Measurements from ENCODE around the gene PRDM15. TPM values are rescaled to one million over a fixed set of nuclear protein-coding genes. Genes with fewer than 3 reads are reported as not detected.

The PRDM15 gene
- total RNA-seq, 1 experiment from 2014 or later = 16.7 TPM

DNA sequence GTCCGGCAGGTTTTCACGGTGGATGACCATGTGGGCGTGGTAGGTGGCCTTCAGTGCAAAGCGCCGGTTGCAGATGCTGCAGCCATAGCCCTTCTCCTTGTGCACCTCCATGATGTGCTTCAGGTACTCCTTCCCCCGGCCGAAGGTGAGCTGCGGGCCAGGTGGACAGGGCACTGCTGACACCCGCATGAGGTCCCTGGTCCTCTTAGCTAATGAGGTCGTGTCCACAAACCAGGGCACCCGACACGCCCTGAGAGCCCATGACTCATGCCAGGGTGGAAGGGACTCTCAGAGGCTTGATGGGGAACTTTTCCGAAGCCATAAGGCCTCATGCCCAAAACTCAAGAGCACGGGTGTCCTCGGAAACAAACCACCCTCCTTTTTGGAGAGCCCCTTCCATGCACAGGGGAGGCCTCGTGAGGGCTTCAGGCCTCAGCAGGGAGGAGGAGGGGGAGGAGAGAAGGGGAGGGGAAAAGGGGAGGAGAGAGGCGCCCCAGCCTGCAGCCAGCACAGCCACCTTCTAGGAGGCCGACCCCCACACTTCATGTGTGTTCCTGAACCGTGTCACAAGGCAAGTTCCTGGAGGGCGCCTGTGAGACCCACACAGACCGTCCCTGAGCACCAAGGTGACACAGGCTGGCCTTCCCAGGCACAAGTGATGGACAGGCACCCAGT, 57.9 kb downstream of the PRDM15 start:
- H3K4me1 ChIP-seq (ENCODE audit: insufficient read depth, low read length, poor library complexity, severe bottlenecking) = peaks cover 5% of the 10 kb centered on the region
- TF ChIP-seq, protein P1, sequence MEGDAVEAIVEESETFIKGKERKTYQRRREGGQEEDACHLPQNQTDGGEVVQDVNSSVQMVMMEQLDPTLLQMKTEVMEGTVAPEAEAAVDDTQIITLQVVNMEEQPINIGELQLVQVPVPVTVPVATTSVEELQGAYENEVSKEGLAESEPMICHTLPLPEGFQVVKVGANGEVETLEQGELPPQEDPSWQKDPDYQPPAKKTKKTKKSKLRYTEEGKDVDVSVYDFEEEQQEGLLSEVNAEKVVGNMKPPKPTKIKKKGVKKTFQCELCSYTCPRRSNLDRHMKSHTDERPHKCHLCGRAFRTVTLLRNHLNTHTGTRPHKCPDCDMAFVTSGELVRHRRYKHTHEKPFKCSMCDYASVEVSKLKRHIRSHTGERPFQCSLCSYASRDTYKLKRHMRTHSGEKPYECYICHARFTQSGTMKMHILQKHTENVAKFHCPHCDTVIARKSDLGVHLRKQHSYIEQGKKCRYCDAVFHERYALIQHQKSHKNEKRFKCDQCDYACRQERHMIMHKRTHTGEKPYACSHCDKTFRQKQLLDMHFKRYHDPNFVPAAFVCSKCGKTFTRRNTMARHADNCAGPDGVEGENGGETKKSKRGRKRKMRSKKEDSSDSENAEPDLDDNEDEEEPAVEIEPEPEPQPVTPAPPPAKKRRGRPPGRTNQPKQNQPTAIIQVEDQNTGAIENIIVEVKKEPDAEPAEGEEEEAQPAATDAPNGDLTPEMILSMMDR (conservative IDR thresholded peaks at IDR 0.05; ENCODE audit: low read depth, low read length) = no peak
- TF ChIP-seq EZH2 (IDR thresholded peaks at IDR 0.05; ENCODE audit: borderline replicate concordance, low read depth, low read length, poor library complexity, severe bottlenecking) = no peak
- H3K4me3 ChIP-seq (ENCODE audit: low read depth, low read length, poor library complexity, severe bottlenecking) = no peak overlapping the region
- CTCF ChIA-PET = no interaction called here
- no peak overlapping the region for H3K27ac ChIP-seq (ENCODE audit: low read depth, low read length, poor library complexity, severe bottlenecking)
- no peaks in the 10 kb centered on the region for H3K9me3 ChIP-seq (ENCODE audit: low read depth, low read length, poor library complexity, severe bottlenecking)
- H3K36me3 ChIP-seq (ENCODE audit: insufficient read depth, low read length, poor library complexity, severe bottlenecking) = no peaks in the 10 kb centered on the region
- BruUV-seq (replicated peaks) = no TSS peak
- POLR2A ChIA-PET (ENCODE audit: low non-redundant PET) = no interaction called here
- intact Hi-C loops (cut with micrococcal nuclease; ENCODE audit: unreplicated experiment) = no loop called here
- no peaks in the 10 kb centered on the region for H3K27me3 ChIP-seq (replicated peaks; ENCODE audit: insufficient read depth, low read depth, low read length, poor library complexity)
- DNase-seq (ENCODE audit: low spot score) = no peak

DNA sequence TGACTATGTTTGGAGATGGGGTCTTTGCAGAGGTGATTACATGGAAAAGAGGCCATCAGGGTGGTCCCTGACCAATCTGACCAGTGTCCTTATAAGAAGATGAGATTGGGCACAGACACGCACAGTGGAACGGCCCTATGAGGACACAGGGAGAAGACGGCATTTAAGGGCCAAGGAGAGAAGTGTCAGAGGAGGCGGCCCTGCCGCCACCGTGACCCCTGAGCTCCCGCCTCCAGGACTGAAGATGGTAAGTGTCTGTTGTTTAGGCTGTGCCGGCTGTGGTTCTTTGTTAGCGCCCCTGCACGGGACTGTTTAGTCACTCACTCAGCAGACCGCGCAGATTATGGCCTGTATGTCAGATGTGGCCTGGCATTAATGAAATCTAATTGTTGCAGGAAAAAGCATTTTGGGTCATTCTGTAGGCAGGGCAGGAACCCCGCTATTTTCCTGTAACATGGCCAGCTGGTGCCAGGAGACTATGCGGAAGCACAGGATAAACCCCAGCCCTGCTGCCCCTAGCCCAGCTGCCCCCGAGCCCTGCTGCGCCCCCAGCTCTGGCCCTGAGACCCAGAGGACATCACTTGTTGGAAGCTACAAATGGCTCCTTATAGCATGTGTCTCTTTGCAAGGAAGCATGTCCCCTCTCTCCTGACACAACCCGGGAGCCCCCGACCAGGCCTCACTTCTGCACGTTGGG, 58.6 kb downstream of the PRDM15 start:
- Histone ChIP-seq H3K4me1 (ENCODE audit: insufficient read depth, low read length, poor library complexity, severe bottlenecking) (peaks cover 5% of the 10 kb centered on the region), H3K9me3 (ENCODE audit: low read depth, low read length, poor library complexity, severe bottlenecking) (no peaks in the 10 kb centered on the region), H3K4me3 (ENCODE audit: low read depth, low read length, poor library complexity, severe bottlenecking) (no peak overlapping the region), H3K36me3 (ENCODE audit: insufficient read depth, low read length, poor library complexity, severe bottlenecking) (no peaks in the 10 kb centered on the region), H3K27me3 (replicated peaks; ENCODE audit: insufficient read depth, low read depth, low read length, poor library complexity) (no peaks in the 10 kb centered on the region), H3K27ac (ENCODE audit: low read depth, low read length, poor library complexity, severe bottlenecking) (no peak overlapping the region)
- BruUV-seq (replicated peaks) = no TSS peak
- DNase-seq (ENCODE audit: low spot score) = no peak
- CTCF ChIA-PET = no interaction called here
- TF ChIP-seq EZH2 (IDR thresholded peaks at IDR 0.05; ENCODE audit: borderline replicate concordance, low read depth, low read length, poor library complexity, severe bottlenecking) = no peak
- TF ChIP-seq, protein P1 (conservative IDR thresholded peaks at IDR 0.05; ENCODE audit: low read depth, low read length) = no peak
- POLR2A ChIA-PET (ENCODE audit: low non-redundant PET) = no interaction called here
- intact Hi-C loops (cut with micrococcal nuclease; ENCODE audit: unreplicated experiment) = no loop called here

DNA sequence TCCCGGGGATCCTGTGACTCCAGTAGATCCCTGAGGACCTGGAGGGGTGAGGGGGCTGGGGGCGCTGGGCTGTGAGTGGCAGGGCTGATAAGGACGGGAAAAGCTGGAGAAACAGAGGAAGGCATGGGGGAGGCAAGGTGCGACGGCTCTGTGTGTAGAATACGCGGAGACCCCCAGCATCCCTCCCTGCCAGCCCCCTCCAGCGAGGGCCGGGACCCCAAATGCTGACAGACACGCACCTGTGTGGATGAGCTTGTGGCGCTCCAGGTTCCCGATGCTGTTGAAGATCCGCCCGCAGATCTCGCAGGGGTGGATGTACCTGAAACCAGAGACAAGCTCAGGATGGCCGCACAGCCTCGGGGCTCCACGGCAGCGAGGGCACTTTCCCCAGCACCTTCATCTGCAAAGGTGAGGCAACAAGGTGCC, 59.3 kb downstream of the PRDM15 start:
- ChIA-PET CTCF (no interaction called here), POLR2A (ENCODE audit: low non-redundant PET) (no interaction called here)
- no peaks in the 10 kb centered on the region for H3K36me3 ChIP-seq (ENCODE audit: insufficient read depth, low read length, poor library complexity, severe bottlenecking)
- intact Hi-C loops (cut with micrococcal nuclease; ENCODE audit: unreplicated experiment) = loop anchor here (5.0 kb wide), 1 partner anchor 538 kb away; no protein-coding TSS in a partner anchor
- H3K27ac ChIP-seq (ENCODE audit: low read depth, low read length, poor library complexity, severe bottlenecking) = no peak overlapping the region
- no peak overlapping the region for H3K4me3 ChIP-seq (ENCODE audit: low read depth, low read length, poor library complexity, severe bottlenecking)
- no peak for DNase-seq (ENCODE audit: low spot score)
- TF ChIP-seq EZH2 (IDR thresholded peaks at IDR 0.05; ENCODE audit: borderline replicate concordance, low read depth, low read length, poor library complexity, severe bottlenecking) = no peak
- TF ChIP-seq, protein P1 (conservative IDR thresholded peaks at IDR 0.05; ENCODE audit: low read depth, low read length) = no peak
- no TSS peak for BruUV-seq (replicated peaks)
- peaks cover 5% of the 10 kb centered on the region for H3K4me1 ChIP-seq (ENCODE audit: insufficient read depth, low read length, poor library complexity, severe bottlenecking)
- H3K9me3 ChIP-seq (ENCODE audit: low read depth, low read length, poor library complexity, severe bottlenecking) = no peaks in the 10 kb centered on the region
- no peaks in the 10 kb centered on the region for H3K27me3 ChIP-seq (replicated peaks; ENCODE audit: insufficient read depth, low read depth, low read length, poor library complexity)

All from A673 (cell line).